Measurements from ENCODE around the gene AKAP13. TPM values are rescaled to one million over a fixed set of nuclear protein-coding genes. Genes with fewer than 3 reads are reported as not detected.

The AKAP13 gene
- total and polyA plus RNA-seq, 2 of the 13 experiments (the other 11 are each of a cell fraction or from before 2014, with no cell fraction given): 6.7 to 27.1 TPM

GRCh38 chr15:85336880-85337279 lies 43.5 kb upstream of the AKAP13 start:
- DNase-seq (ENCODE audit: low spot score) (no peak), ATAC-seq (no peak), FAIRE-seq (no peak)
- no peaks in the 10 kb centered on the region for H3K79me2 ChIP-seq (ENCODE audit: insufficient read depth, low read length)
- no TSS peak for BruUV-seq (replicated peaks)
- H3K4me1 ChIP-seq (ENCODE audit: insufficient read depth, low read length): peaks cover 35% of the 10 kb centered on the region
- no peaks in the 10 kb centered on the region for H3K27me3 ChIP-seq (ENCODE audit: control insufficient read depth in 1 of 2, insufficient read depth in 2 of 2, low read length in 2 of 2)
- ChIA-PET CTCF (ENCODE audit: low intra/inter-chr PET ratio, low total read pairs) (no interaction called here), POLR2A (interaction anchor here (0.7 kb wide), 1 partner anchor 9 kb away, joined by 3 read pairs; no protein-coding TSS in a partner anchor)
- no peak overlapping the region for H3K27ac ChIP-seq (ENCODE audit: extremely low read length, insufficient read depth, low read length)
- intact Hi-C loops (cut with micrococcal nuclease; ENCODE audit: unreplicated experiment): loop anchor here (10.0 kb wide), 1 partner anchor 78 kb away; no protein-coding TSS in a partner anchor
- WGBS (ENCODE audit: low lambda C conversion rate): 46% methylated on average over 5 of the region's 5 CpGs
- H3K36me3 ChIP-seq (replicated peaks in 1 of 2; ENCODE audit: control insufficient read depth in 1 of 2, insufficient read depth in 2 of 2, low read length in 2 of 2): no peaks in the 10 kb centered on the region
- in situ Hi-C loops (cut with HindIII; ENCODE audit: extremely low pct_ligation_motif_present, low pct_unique_long_range_greater_than_20kb): no loop called here
- H4K20me1 ChIP-seq (ENCODE audit: insufficient read depth, low read length): no peaks in the 10 kb centered on the region
- H3K4me2 ChIP-seq (ENCODE audit: low read depth, low read length): no peak overlapping the region; the same call in 1 of the 2 replicates
- no peaks in the 10 kb centered on the region for H3K9me3 ChIP-seq (ENCODE audit: low read length)
- no peak overlapping the region for H3K9ac ChIP-seq (ENCODE audit: insufficient read depth, low read depth, low read length)
- H2AFZ ChIP-seq (ENCODE audit: low read length): no peak overlapping the region
- no peak overlapping the region for H3K4me3 ChIP-seq (replicated peaks in 1 of 3; ENCODE audit: insufficient read depth in 1 of 3, low read depth in 2 of 3, low read length in 3 of 3)
- no peak for TF ChIP-seq ZNF7 (CRISPR knock-in tag; IDR thresholded peaks at IDR 0.05)
- no peak for TF ChIP-seq NR0B2 (CRISPR knock-in tag; IDR thresholded peaks at IDR 0.05)
- no peak for TF ChIP-seq ZNF143 (CRISPR knock-in tag; IDR thresholded peaks at IDR 0.05)
- TF ChIP-seq ZNF530 (CRISPR knock-in tag; IDR thresholded peaks at IDR 0.05; ENCODE audit: low read depth): no peak
- no peak for TF ChIP-seq TOPORS (CRISPR knock-in tag; IDR thresholded peaks at IDR 0.05)
- no peak for TF ChIP-seq ZSCAN22 (CRISPR knock-in tag; IDR thresholded peaks at IDR 0.05)
- no peak for TF ChIP-seq POLR2AphosphoS2 (IDR thresholded peaks at IDR 0.05; ENCODE audit: low read depth, low read length)
- no peak for TF ChIP-seq MED1 (CRISPR knock-in tag; IDR thresholded peaks at IDR 0.05)
- TF ChIP-seq ATF3 (CRISPR knock-in tag; IDR thresholded peaks at IDR 0.05): no peak
- no peak for TF ChIP-seq ZSCAN5A (CRISPR knock-in tag; IDR thresholded peaks at IDR 0.05; ENCODE audit: borderline replicate concordance)
- TF ChIP-seq ZNF772 (CRISPR knock-in tag; IDR thresholded peaks at IDR 0.05): no peak
- no peak for TF ChIP-seq ZBTB33 (CRISPR knock-in tag; IDR thresholded peaks at IDR 0.05)
- no peak for TF ChIP-seq DBP (CRISPR knock-in tag; IDR thresholded peaks at IDR 0.05; ENCODE audit: not compliant biosample characterization)
- TF ChIP-seq MIER3 (CRISPR knock-in tag; IDR thresholded peaks at IDR 0.05; ENCODE audit: borderline replicate concordance): no peak
- no peak for TF ChIP-seq MATR3 (CRISPR knock-in tag; IDR thresholded peaks at IDR 0.05)
- no peak for TF ChIP-seq MLX (CRISPR knock-in tag; IDR thresholded peaks at IDR 0.05)
